ENCODE results near the gene WDR3.
"Not testable (repeated sequence)": the region's sequence is repeated elsewhere in the genome, so short reads cannot be mapped to it uniquely, and the experiment has no call there.

WDR3 gene

GRCh38 chr1:117929343-117930172, at the start of gene WDR3, which contains the start of gene GDAP2:
Gene WDR3, plus strand, starts transcription at chr1:117929739. Its CDS starts 3,581 bp downstream, at chr1:117933320.
Gene GDAP2, minus strand, starts transcription at chr1:117929621. Its CDS starts 9,264 bp downstream, at chr1:117920357.
- DNase-seq, result peak; percentile 90 to 95 (median 94)

DNA sequence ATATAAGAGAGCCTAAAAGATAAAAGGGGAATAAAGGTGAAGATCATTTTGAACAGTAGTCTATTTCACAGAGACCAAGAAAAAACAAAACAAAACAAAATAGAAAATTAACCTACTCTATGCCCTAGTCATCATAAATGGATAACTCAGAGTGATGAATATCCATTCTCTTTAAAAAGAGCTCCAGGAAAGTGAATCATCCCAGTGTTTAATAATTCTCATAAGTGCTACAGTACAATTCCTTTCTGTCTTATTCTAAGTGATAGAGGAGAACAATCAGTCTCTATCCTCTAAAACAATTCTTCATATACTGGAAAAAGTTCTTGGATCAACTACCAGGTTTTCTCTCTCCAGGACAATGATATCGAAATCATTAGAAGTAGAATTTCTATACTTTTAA, 45.9 kb upstream of the WDR3 start:
- DNase-seq, result no peak

DNA sequence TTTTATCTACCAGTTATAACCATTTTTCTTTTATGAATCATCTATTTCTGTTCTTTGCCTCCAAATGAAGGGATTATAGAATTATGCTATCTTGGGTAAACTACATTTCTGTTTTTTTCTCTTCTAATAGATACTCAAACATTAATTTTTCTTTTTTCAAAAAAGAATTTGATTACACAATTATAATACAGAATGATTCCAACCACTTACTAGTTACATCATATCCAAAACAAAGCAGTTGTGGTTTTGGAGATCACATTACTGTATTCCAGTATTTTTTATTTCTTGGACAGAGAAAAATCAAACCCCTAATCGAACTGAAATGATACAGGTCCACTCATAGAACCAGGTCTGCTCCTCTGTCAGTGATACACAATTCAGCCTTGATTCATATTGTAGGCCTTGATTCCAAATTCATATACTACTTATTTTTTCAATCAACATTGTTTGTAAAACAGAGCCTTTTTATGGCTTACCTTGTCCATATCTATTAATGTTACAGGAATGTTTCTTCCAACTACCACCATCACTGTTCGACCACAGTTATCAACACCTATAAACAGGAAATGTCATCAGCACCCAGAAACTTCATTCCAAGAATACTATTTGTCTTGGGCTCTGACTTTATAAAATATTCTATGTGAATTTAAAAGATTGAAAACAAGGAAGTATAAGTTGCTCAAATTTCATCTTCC, 43.3 kb upstream of the WDR3 start:
- no peak for DNase-seq

GRCh38 chr1:117890452-117890851, 39.1 kb upstream of the WDR3 start:
- DNase-seq, result no peak

DNA sequence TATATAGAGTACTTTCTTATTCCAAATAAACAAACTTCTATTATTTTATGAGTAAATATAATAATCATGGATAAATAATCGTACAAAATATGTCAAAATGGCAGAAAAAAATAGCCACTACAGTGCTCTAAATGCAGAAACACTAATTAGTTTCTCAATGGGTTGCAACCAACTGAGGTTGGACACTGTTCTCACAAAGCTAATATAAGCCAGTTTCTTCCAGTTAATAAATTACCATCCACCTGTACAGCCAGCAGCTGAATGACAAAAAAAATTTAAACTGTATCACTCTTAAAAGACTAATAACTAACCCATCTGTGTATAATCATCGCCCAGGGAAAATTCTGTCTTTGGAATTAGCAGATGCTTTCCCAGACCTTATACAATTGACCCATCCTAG, 37.0 kb upstream of the WDR3 start:
- DNase-seq, result no peak

GRCh38 chr1:117894078-117894477, 35.5 kb upstream of the WDR3 start:
- no peak for DNase-seq

- peak in 5 of 6 experiments; percentile 5 to 53 (median 16) for DNase-seq
Observed at GRCh38 chr1:117895482-117896114, 33.9 kb upstream of the WDR3 start.

DNA sequence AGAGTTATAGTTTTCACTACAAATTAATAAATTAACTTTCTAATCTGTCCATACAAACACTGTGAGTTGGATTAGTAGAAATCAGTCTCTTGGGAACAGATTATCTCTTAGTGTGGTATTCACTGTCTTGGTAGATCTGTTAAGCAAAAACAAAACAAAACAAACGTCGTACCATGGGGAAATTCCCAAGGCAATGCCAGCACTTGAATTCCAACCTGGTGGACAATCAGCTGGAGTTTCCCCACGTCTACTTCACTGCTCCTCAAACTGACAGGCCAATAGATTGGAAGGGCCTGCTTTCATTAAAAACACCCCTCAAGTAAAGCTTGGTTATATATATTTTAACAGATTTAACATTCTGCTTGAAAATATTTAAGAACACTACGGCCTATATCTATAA, 32.0 kb upstream of the WDR3 start:
- DNase-seq, result no peak

- no peak for DNase-seq
Observed at GRCh38 chr1:117899801-117900200, 29.7 kb upstream of the WDR3 start.

GRCh38 chr1:117902944-117903343, 26.6 kb upstream of the WDR3 start:
- DNase-seq, result no peak

- DNase-seq, result no peak
Observed at GRCh38 chr1:117904485-117904884, 25.1 kb upstream of the WDR3 start.

GRCh38 chr1:117905019-117905418, 24.5 kb upstream of the WDR3 start:
- DNase-seq, result no peak

- DNase-seq, result no peak
Observed at GRCh38 chr1:117911051-117911450, 18.5 kb upstream of the WDR3 start.

- DNase-seq, result no peak
Observed at GRCh38 chr1:117919376-117919775, 10.2 kb upstream of the WDR3 start.

DNA sequence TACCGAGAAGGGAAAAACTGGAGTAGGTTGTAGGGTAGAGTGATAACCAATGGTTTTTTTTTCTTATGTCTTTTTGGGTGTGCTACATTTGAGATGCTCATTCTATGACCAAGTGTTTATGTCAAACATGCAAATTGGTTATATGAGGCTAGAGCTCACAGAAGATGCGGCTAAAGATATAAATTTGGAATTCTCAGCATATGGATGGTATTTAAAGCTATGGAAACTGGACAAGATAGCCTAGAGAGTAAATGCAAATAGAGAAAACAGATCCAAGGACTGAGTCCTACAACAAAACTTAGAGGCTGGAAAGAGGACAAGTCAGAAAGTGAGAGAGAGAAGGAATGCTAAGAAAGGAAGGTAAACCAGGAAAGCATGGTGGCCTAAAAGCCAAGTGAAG, 7.5 kb upstream of the WDR3 start:
- DNase-seq, result no peak

DNA sequence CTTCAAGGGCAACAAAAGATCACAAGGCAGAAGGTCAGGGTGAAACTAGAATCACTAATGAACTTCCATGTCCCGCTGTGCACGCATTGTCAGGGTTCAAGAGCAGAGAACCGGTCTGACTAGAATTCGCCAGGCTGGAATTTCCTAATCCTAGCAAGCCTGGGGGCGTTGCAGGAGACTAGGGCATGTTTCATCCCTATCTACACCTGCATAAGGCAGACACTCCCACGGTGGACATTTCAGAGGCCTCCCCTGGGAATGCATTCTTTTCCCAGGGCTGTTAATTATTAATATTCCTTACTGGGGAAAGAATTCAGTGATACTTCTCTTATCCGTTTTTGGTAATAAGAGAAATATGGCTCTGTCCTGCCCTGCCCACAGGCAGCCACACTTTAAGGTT, 6.8 kb upstream of the WDR3 start:
- not testable (repeated sequence) for DNase-seq

DNA sequence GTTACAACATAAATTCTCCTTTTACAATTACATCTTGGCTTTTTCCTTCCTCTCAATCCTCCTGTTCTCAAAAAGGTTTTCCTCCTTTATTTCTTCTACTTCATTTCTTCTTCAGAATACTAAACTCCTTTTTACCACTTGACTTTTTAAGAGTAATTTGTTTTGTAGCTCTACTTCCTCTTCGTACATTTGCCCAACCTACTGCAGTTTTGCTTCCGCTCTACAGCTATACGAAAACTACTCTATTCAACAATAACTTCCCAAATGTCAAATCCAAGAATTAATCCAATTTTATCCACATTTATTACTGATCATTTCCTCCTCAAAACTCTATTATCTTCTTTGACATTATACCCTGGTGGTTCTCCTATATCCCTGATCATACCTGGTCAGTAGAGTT, 3.6 kb upstream of the WDR3 start:
- no peak for DNase-seq

- peak in 5 of 6 experiments; percentile 26 to 64 (median 47) for DNase-seq
Observed at GRCh38 chr1:117928881-117929342, 627 bp upstream of the WDR3 start.

DNA sequence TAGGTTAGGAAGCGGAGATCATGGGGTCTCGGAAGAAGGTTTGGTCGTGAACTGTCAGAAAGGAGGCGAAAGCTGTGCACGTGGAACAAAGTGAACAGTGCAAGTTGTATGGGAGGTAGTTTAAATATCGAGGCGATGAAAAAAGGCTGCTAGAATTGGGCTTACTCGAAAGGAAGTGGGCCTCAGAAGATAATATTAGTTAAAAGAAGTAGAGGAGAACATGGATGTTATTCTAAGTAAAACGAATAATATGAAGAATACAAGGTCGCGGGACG, 571 bp downstream of the WDR3 start:
- DNase-seq, result no peak

DNA sequence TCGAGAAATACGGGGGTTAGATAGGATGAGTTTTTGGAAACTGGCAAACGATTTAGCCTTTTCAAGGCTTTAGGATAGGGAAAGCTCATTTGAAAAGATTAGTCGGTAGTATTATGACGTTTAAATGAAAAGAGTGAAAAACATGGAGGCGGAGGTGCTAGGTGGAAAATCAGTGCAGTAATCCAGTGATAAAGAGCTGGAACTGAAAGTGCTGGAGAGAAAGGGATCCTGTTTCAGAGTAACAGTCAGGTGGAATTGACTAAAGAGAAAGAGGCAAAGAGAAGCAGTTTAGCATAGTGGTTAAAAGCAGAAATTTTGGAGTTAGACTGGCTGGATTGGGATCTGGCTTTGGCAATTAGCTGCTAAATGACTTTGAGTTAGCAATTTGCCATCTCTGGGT, 945 bp downstream of the WDR3 start:
- no peak for DNase-seq

GRCh38 chr1:117932576-117932975, 3.0 kb downstream of the WDR3 start:
- DNase-seq, result no peak

DNA sequence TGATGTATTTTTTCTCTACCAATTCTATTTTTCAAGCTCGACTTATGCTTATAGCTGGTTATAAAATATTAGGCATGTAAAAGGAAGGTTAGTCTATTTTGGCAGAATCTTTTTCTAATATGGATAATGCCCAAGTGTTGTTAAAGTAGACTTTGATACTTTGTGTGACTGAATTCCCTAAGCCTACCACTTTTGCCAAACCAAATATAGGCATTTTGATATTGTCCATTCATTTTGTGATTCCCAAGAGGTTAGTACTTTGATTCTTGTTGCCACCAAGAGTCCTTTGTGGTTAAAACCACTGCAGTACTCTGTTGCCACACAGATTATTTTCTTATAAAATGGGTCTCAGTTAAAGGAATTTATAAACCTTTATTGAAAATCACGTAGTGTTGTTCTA, 4.2 kb downstream of the WDR3 start:
- no peak for DNase-seq

DNA sequence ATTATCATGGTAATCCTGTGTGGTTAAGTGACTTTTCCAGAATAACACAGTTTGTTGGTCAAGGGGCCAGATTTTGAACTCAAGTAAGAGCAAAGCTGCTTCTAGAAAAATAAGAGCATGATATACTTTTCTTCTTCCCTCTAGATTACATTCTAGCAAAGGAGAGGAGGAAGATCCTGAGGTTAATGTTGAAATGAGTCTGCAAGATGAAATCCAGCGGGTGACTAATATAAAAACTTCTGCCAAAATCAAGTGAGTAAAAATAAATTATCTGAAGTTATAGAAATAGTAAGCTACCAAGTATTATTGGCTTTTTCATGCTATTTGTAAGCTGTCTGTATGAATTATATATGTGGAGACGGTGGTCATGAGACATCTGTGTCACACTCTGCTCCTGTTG, 12.8 kb downstream of the WDR3 start:
- DNase-seq, result no peak

DNA sequence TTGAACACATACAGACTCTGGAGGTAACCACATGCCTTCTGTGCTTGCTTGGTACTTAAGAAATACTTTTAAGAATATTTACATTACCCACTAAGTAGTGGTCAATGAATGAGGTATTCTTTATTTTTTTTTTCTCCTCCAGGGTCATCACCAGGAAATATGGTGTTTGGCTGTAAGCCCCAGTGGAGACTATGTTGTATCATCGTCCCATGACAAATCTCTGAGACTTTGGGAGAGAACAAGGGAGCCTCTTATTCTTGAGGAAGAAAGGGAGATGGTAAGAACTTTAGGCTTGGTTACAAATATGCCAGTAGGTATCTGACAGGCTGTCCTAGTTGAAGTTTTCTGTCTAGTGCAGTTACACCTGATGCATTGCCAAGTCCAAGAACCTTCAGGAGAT, 22.8 kb downstream of the WDR3 start:
- DNase-seq, result no peak

Measured in stimulated activated naive CD4-positive, alpha-beta T cell (primary cell).